Retinal pigment epithelial cell (primary cell): ENCODE results near the gene PDCD1LG2.
A peak's percentile ranks its signal among the peaks of the same experiment; 100 is the strongest.

Experiments used
- DNase-seq: peaks from one replicate; pipeline ENCODE4 v3.0.0-alpha.2; 2010; ENCODE audit warnings: low read depth
- H3K4me3 ChIP-seq: 2 replicates; pipeline ENCODE4 v1.5.1; 2011; ENCODE audit warnings: mild to moderate bottlenecking, low read length, control low read depth, moderate library complexity
- TF ChIP-seq, protein P1 (sequence below): conservative IDR thresholded peaks from 2 replicates; pipeline ENCODE4 v1.5.1; 2011; ENCODE audit warnings: low read depth, low read length, control low read depth, inconsistent platforms

PDCD1LG2 gene

DNA sequence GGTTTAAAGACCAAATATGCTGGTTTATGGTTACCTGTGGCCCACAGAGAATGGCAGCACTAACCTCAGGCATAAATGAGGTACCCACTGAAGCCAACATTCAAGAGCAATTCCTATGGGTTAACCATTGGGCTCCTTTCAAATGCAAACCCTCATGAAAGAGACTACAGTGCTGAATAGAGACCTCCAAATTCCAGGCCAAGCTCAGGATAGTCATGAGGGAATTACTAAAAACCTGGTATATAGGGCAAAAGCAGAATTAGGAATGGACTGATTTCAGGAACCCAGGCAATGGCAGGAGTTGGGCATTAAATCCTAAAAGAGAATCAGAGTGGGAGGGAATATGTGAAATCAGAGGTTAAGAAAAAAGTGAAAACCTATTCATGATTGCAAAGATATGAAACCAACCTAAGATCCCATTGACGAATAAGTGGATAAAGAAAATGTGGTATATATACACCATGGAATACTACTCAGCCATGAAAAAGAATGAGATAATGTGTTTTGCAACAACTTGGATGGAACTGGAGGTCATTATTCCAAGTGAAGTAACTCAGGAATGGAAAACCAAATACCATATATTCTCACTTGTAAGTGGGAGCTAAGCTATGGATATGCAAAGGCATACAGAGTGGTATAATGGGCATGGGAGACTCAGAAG lies 51.6 kb downstream of the PDCD1LG2 start:
- TF ChIP-seq, protein P1, sequence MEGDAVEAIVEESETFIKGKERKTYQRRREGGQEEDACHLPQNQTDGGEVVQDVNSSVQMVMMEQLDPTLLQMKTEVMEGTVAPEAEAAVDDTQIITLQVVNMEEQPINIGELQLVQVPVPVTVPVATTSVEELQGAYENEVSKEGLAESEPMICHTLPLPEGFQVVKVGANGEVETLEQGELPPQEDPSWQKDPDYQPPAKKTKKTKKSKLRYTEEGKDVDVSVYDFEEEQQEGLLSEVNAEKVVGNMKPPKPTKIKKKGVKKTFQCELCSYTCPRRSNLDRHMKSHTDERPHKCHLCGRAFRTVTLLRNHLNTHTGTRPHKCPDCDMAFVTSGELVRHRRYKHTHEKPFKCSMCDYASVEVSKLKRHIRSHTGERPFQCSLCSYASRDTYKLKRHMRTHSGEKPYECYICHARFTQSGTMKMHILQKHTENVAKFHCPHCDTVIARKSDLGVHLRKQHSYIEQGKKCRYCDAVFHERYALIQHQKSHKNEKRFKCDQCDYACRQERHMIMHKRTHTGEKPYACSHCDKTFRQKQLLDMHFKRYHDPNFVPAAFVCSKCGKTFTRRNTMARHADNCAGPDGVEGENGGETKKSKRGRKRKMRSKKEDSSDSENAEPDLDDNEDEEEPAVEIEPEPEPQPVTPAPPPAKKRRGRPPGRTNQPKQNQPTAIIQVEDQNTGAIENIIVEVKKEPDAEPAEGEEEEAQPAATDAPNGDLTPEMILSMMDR = no peak
- no peak for DNase-seq
- no peak overlapping the region for H3K4me3 ChIP-seq

DNA sequence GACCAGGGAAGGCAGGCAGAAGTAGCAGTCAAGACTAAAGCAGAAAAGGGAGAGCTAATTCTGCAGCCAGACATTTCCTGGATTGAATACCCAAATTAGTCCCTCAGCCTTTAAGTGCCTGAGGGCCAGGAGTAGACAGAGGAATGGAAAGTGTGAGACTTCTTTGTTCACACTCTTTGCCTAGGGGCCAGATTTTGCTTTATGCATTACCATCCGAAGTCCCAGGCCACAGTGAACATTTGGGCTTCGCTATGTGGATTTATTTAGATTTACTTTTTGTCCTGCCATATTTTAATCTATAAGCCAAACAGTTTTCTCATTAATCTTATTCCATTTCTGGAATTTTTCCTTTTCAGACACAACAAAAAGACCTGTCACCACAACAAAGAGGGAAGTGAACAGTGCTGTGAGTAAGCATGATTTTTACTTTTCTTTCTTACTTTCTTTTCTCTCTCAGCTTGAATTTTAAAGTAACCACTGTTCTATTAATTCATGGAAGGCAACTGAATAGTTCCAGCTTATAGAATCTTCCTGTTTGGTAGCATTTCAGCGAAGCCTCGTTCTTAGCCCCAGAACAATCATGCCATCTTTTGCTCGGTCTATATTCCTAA lies 52.6 kb downstream of the PDCD1LG2 start:
- no peak overlapping the region for H3K4me3 ChIP-seq
- no peak for DNase-seq
- TF ChIP-seq, protein P1 = no peak

DNA sequence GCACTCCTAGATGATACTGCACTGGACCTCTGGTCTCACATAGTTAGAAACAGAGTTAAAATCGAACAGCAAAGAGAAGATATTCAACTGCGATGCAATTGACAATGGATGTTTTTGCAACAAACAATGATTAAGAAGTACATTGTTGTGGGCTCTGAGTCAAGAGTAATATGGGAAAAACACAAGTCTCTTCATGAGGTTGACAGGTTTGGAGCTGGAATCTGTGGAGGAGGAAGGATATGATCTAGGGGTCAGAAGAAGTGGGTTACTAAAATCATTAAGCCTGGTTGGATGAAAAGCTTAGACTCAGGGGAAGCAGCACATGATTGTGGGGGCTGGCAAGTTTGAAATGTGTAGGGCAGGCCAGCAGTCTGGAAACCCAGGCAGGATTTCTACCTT lies 53.1 kb downstream of the PDCD1LG2 start:
- no peak overlapping the region for H3K4me3 ChIP-seq
- TF ChIP-seq, protein P1 = no peak

GRCh38 chr9:5563886-5564285 lies 53.6 kb downstream of the PDCD1LG2 start:
- no peak overlapping the region for H3K4me3 ChIP-seq
- DNase-seq = no peak
- TF ChIP-seq, protein P1 = no peak

More for the DNA sequence above, 53.1 kb downstream of the PDCD1LG2 start:
- DNase-seq = peak; percentile 21

DNA sequence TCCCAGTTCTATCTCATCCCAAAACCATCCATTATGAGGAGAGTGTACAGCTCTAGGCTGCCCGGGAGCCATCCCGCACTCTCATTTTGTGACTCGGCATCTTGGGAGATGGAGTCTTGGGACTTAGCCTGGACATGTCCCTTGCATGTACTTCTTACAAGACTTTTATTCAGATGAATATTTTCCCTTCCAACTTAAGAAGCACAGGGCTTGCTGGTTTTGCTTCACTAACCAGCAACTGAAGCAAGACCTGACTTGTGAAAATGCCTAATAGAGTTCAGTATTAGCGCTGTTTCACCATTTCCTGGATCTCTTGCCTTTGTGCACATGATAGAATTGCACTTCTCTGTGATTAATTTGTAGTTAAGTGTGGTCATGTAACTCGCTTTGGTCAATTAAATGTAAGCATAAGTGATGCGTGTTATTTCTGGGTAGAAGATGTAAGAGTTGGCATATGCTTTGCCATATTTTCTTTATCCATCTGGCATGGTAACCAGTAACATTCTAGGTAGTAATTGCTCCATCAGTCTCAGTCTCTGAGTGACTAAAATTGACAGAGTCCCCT lies 55.8 kb downstream of the PDCD1LG2 start:
- no peak overlapping the region for H3K4me3 ChIP-seq
- DNase-seq = no peak
- TF ChIP-seq, protein P1 = no peak

DNA sequence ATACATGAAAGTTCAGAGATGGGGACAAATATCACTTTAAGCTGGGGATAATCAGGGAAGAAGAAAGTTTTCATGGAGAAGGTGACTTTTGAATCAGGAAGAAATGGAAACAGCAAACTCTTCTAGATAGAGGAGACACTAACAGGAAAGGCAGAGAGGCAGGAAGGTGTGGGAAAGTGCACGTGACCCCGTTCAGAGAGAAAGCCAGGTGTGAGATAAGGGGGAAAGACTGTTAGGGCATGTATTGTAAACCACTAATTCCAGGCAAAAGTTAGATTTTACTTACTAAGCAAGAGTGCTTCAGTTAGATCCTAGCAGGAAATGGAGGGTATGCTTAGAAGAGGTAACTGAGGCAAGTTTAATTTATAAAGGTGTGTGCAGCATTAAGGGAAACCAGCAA lies 58.5 kb downstream of the PDCD1LG2 start:
- no peak for DNase-seq
- TF ChIP-seq, protein P1 = no peak
- no peak overlapping the region for H3K4me3 ChIP-seq

DNA sequence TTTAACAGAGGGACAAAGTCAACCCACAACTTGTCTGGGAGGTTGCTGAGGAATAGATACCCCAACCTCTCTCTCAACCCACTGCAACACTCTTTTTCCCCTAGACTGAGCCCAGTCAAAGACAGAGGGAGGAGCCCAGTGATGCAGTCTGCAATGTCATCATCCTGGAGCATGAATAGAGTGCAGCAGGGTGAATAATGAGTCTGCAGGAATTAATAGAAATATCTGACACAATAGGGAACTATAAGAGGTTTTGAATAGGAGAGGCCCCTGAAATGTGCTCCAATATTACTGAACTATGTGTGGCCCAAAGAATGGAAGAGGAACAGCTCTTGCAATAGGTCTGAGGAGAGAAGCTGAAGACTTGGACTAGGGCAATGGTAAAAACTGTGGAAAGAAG lies 59.1 kb downstream of the PDCD1LG2 start:
- no peak for DNase-seq
- TF ChIP-seq, protein P1 = no peak
- H3K4me3 ChIP-seq = no peak overlapping the region
